ENCODE measurements around the gene ASIP.
"Not testable (repeated sequence)": the region's sequence is repeated elsewhere in the genome, so short reads cannot be mapped to it uniquely, and the experiment has no call there.

Gene ASIP

DNA sequence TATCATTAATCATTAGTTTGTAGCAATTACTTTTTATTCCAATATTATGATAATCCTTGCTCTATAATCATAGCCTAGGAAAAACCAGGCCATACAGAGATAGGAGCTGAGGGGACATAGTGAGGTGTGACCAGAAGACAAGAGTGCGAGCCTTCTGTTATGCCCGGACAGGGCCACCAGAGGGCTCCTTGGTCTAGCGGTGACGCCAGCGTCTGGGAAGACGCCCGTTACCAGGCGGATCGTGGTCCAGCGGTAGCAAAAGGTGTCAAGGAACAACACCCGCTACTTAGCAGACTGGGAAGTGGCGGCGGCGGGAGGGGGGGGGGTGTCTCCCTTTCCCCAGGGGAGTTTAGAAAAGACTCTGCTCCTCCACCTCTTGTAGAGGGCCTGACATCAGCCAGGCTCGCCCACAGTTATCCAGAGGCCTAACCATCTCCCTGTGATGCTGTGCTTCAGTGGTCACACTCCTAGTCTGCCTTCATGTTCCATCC, 57.1 kb downstream of the ASIP start:
- not testable (repeated sequence) for H3K4me1 Mint-ChIP-seq; H3K9me3 Mint-ChIP-seq; H3K4me3 Mint-ChIP-seq; H3K27me3 Mint-ChIP-seq (ENCODE audit: low read depth); H3K27ac Mint-ChIP-seq
- TF ChIP-seq, protein P1, sequence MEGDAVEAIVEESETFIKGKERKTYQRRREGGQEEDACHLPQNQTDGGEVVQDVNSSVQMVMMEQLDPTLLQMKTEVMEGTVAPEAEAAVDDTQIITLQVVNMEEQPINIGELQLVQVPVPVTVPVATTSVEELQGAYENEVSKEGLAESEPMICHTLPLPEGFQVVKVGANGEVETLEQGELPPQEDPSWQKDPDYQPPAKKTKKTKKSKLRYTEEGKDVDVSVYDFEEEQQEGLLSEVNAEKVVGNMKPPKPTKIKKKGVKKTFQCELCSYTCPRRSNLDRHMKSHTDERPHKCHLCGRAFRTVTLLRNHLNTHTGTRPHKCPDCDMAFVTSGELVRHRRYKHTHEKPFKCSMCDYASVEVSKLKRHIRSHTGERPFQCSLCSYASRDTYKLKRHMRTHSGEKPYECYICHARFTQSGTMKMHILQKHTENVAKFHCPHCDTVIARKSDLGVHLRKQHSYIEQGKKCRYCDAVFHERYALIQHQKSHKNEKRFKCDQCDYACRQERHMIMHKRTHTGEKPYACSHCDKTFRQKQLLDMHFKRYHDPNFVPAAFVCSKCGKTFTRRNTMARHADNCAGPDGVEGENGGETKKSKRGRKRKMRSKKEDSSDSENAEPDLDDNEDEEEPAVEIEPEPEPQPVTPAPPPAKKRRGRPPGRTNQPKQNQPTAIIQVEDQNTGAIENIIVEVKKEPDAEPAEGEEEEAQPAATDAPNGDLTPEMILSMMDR (IDR thresholded peaks at IDR 0.05; ENCODE audit: unreplicated experiment in 3 of 3), result peak in 2 of 3 experiments; percentile 28 to 33
- H3K36me3 Mint-ChIP-seq (ENCODE audit: low read depth), result peaks cover 28% of the 10 kb centered on the region

DNA sequence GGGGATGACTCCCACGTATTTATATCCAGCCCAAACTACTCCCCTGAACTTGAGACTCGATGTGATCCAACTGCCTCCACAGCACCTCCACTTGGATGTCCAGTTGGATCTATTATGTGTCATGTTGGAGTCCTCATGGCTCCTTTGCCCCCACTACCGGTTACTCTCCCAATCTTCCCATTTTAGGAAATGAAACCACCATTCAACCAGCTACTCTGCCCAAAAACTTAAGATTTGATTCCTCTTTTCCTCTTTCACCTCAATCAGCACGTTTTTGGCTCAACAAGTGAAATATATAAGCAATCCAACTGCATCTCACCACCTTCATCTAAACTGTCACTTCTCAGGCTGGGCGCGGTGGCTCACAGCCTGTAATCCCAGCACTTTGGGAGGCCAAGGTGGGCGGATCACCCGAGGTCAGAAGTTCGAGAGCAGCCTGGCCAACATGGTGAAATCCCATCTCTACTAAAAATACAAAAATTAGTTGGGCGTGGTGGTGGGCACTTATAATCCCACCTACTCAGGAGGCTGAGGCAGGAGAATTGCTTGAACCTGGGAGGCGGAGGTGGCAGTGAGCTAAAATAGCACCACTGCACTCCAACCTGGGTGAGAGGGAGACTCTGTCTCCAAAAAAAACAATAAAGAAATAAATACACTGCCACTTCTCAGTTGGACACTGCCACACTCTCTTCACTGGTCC, 58.5 kb downstream of the ASIP start:
- Mint-ChIP-seq H3K9me3 (no peaks in the 10 kb centered on the region), H3K27me3 (ENCODE audit: low read depth) (peaks cover 6% of the 10 kb centered on the region), H3K36me3 (ENCODE audit: low read depth) (peaks cover 14% of the 10 kb centered on the region), H3K27ac (no peak overlapping the region), H3K4me3 (no peak overlapping the region), H3K4me1 (peaks cover 10% of the 10 kb centered on the region)
- TF ChIP-seq, protein P1 (IDR thresholded peaks at IDR 0.05; ENCODE audit: unreplicated experiment in 3 of 3), result no peak

DNA sequence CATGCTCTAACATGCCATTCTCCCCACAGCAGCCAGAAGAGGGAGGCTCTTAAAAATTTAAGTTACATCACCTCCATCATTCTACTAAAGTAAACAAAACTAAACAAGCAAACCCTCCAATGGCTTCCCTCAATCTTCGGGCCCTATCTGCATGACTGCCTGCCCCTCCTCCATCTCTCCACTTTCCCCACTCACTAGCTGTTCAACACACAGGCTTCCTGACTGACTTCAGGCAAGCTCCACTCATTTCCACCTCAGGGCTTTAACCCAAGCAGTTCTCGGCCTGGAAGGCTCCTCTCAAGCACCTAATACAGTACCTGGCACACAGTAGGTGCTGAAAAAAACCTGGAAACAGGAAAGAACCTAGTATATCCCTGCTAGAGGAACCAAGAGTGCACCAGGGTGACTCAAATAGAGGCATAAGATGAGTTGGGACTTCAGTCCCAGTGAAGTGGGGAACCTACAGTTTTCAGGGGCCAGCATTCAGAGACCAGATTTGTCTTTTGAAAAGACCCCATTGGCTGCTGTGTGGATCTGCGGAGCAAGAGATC, 59.1 kb downstream of the ASIP start:
- TF ChIP-seq, protein P1 (IDR thresholded peaks at IDR 0.05; ENCODE audit: unreplicated experiment in 3 of 3), result no peak
- peaks cover 10% of the 10 kb centered on the region for H3K4me1 Mint-ChIP-seq
- H3K27ac Mint-ChIP-seq, result no peak overlapping the region
- no peak overlapping the region for H3K4me3 Mint-ChIP-seq
- peaks cover 11% of the 10 kb centered on the region for H3K36me3 Mint-ChIP-seq (ENCODE audit: low read depth)
- H3K27me3 Mint-ChIP-seq (ENCODE audit: low read depth), result peaks cover 6% of the 10 kb centered on the region
- no peaks in the 10 kb centered on the region for H3K9me3 Mint-ChIP-seq

DNA sequence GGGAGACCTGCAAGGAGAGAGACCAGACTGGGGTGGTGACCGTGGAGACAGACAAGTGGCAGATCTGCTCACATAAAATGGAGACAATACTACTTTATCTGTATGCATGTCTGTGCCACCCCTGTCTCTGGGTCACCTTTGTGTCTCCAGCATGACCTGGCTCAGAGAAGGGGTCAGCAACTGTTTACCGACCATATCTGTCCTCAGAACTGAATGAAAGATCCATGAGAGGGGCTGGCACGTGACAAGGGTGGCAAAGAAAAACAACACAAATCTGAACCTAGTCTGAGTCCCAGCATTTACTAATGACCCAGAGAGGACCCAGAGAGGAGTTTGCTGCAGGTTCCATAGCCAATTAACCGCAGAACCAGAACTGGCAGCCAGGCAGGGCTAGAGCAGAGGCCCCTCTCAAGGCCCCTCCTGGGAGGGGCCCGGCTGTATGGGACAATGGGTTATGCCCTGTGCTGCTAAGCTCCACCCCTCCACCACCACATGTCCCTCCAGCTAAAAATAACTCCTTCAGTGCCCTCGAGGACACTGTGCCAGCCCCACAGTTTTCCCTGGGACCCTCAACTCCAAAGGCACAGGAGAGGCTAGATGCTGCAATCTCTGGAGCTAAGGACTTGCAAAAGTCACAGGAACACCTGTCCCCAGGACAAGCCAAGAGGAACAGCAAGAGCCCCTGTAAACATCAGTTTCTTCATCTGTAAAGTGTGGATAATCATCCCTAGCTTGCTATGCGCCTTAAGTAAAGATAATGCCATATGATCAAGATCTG, 59.8 kb downstream of the ASIP start:
- peaks cover 5% of the 10 kb centered on the region for H3K36me3 Mint-ChIP-seq (ENCODE audit: low read depth)
- H3K4me1 Mint-ChIP-seq, result peaks cover 10% of the 10 kb centered on the region
- H3K9me3 Mint-ChIP-seq, result no peaks in the 10 kb centered on the region
- H3K27me3 Mint-ChIP-seq (ENCODE audit: low read depth), result peaks cover 6% of the 10 kb centered on the region
- peak overlapping the region in 1 of 3 experiments; percentile 65 for H3K27ac Mint-ChIP-seq
- TF ChIP-seq, protein P1 (IDR thresholded peaks at IDR 0.05; ENCODE audit: unreplicated experiment in 3 of 3), result no peak
- H3K4me3 Mint-ChIP-seq, result peak overlapping the region in 2 of 3 experiments; percentile 91 to 93

DNA sequence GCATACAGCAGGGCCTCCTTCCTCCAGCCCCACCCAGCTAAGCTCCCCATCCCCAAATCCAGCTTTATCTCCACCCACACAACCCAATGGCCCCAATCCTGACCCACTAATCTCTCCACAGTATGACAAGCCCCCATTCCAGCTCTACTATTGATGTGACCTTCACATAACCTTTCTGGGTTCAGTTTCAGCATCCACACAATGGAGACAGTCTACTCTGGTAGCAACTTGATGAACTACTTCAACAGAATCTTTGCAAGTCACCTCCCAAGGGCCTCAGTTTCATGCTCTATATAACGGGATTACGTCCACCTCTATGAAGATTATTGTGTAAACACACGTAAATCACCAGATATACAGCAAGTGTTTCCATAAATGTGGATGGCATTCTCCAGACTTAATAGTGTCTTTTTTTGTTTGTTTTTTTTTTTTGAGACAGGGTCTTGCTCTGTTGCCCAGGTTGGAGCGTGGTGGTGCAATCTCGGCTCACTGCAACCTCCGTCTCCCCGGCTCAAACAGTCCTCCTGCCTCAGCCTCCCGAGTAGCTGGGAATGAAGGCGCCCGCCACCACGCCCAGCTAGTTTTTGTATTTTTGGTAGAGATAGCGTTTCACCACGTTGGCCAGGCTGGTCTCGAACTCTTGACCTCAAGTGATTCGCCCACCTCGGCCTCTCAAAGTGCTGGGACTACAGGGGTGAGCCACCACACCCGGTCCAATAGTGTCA, 60.5 kb downstream of the ASIP start:
- no peaks in the 10 kb centered on the region for H3K9me3 Mint-ChIP-seq
- peaks cover 6% of the 10 kb centered on the region for H3K27me3 Mint-ChIP-seq (ENCODE audit: low read depth)
- H3K4me1 Mint-ChIP-seq, result peaks cover 10% of the 10 kb centered on the region
- peak overlapping the region; percentile 87 to 92 (median 92) for H3K27ac Mint-ChIP-seq
- H3K4me3 Mint-ChIP-seq, result peak overlapping the region in 2 of 3 experiments; percentile 91 to 93
- peaks cover 4% of the 10 kb centered on the region for H3K36me3 Mint-ChIP-seq (ENCODE audit: low read depth)
- TF ChIP-seq, protein P1 (IDR thresholded peaks at IDR 0.05; ENCODE audit: unreplicated experiment in 3 of 3), result no peak
